Prostate gland (tissue), 2 donors: ENCODE data around the gene AP3D1. TPM values are rescaled to one million over a fixed set of nuclear protein-coding genes. Genes with fewer than 3 reads are reported as not detected.

ENCODE experiments used
- DNase-seq: peaks from one replicate; pipeline ENCODE4 v3.0.0-alpha.2; 2019; ENCODE audit warnings: low spot score
- H3K27ac ChIP-seq, 2 donors: fragments of 200-600 bp; sonication (generic); 2 replicates each; pipeline ENCODE4 v1.5.1; 2017 to 2019
- H3K27me3 ChIP-seq: fragments of 200-600 bp; sonication (generic); replicated peaks from 2 replicates; pipeline ENCODE4 v1.5.1; 2019; ENCODE audit not compliant: insufficient read depth
- H3K36me3 ChIP-seq, 2 donors: fragments of 200-600 bp; sonication (generic); 1 replicate in 1 of 2; 2 replicates in 1 of 2; pipeline versions ENCODE4 v1.5.1 to v1.8.1; 2017 to 2019
- H3K4me1 ChIP-seq: fragments of 200-600 bp; sonication (generic); replicated peaks from 2 replicates; pipeline ENCODE4 v1.5.1; 2019
- H3K4me3 ChIP-seq, 2 donors: fragments of 200-600 bp; sonication (generic); 2 replicates each; pipeline ENCODE4 v1.5.1; 2017 to 2019
- H3K9me3 ChIP-seq: fragments of 200-600 bp; sonication (generic); 2 replicates; pipeline ENCODE4 v1.5.1; 2017
- CTCF ChIP-seq, 4 experiments: fragments of 200-600 bp in 2 of 4; fragments of 450-650 bp in 2 of 4; sonication (generic) in 2 of 4; IDR thresholded peaks; 1 replicate in 3 of 4; 2 replicates in 1 of 4; pipeline ENCODE4 v1.5.1; 2016 to 2019; ENCODE audit warnings: antibody characterized with exemption in 4 of 4, mild to moderate bottlenecking in 2 of 4, moderate library complexity in 2 of 4
- POLR2A ChIP-seq: fragments of 450-650 bp; IDR thresholded peaks from one replicate; pipeline ENCODE4 v1.6.1; 2016; ENCODE audit warnings: antibody characterized with exemption, mild to moderate bottlenecking
- POLR2AphosphoS5 ChIP-seq: sonication (generic); formaldehyde crosslinking; IDR thresholded peaks from one replicate; pipeline ENCODE4 v1.6.1; 2017; ENCODE audit warnings: antibody characterized with exemption
- WGBS: methylation state at CpG from one replicate; pipeline ENCODE4 v1.1.5; 2018; 5-methylcytosine and 5-hydroxymethylcytosine counted together
- intact Hi-C: fragments of 100-400 bp; cut with DNase I; formaldehyde crosslinking; loops from one replicate; pipeline ENCODE4 v1.14.2; 2022
- total RNA-seq, 2 donors: library from RNA; depleted of rRNA; stranded (reverse); fragments of >200 nt; gene quantifications; one replicate each; pipeline ENCODE4 v1.1.0, GENCODE V29; 2016

Gene AP3D1
- total RNA-seq, 2 donors from 2014 or later: 115 to 178 TPM

- Histone ChIP-seq H3K4me1 (peaks cover 34% of the 10 kb centered on the region), H3K4me3 (no peak overlapping the region), H3K27me3 (no peaks in the 10 kb centered on the region), H3K9me3 (no peaks in the 10 kb centered on the region), H3K27ac (peak overlapping the region; percentile 99 to 100), H3K36me3 (no peaks in the 10 kb centered on the region)
- no peak for DNase-seq
- intact Hi-C loops: no loop called here
- 36% methylated on average over 5 of the region's 5 CpGs for WGBS
- TF ChIP-seq POLR2AphosphoS5 (no peak), POLR2A (no peak), CTCF (IDR thresholded peaks at IDR 0.05) (no peak)
These were observed 94.6 kb downstream of the AP3D1 start for GRCh38 chr19:2056837-2057192.

- H3K4me3 ChIP-seq: peak overlapping the region; percentile 20 to 35
- 1% methylated on average over 19 of the region's 22 CpGs for whole genome bisulfite sequencing
These were observed 95.2 kb downstream of the AP3D1 start for GRCh38 chr19:2055931-2056836.

DNA sequence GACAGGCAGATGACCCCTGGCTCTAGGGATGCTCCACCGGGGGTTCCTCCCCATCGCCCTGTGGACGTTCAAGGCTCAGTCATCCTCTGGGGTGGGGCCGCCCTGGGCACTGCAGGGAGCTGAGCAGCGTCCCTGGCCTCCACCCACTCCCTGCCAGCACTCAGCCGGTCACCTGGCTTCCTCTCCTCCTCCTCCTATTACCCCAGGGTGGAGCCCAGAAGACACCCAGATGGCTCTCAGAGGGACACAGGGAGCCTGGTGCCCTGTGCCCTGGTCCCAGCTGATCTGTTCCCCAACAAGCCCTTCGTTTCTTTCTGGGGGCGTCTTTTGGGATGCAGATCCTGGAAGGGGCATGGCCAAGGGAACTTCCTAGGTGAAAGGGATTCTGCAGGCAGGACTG, 96.6 kb downstream of the AP3D1 start:
- intact Hi-C loops: no loop called here
- Histone ChIP-seq H3K9me3 (no peaks in the 10 kb centered on the region), H3K27me3 (no peaks in the 10 kb centered on the region), H3K36me3 (no peaks in the 10 kb centered on the region), H3K27ac (peak overlapping the region; percentile 99 to 100), H3K4me1 (peaks cover 29% of the 10 kb centered on the region), H3K4me3 (no peak overlapping the region)
- no peak for DNase-seq
- TF ChIP-seq POLR2A: no peak
- WGBS: 72% methylated on average over 8 of the region's 8 CpGs

More at GRCh38 chr19:2055931-2056836, 95.2 kb downstream of the AP3D1 start:
- peak; percentile 62 for DNase-seq
- H3K27ac ChIP-seq: peak overlapping the region; percentile 99 to 100
- H3K36me3 ChIP-seq: no peaks in the 10 kb centered on the region
- no peaks in the 10 kb centered on the region for H3K9me3 ChIP-seq
- peak; percentile 65 for TF ChIP-seq POLR2AphosphoS5
- TF ChIP-seq POLR2A: peak; percentile 53
- no peak for TF ChIP-seq CTCF (IDR thresholded peaks at IDR 0.05)
- intact Hi-C loops: no loop called here
- peaks cover 37% of the 10 kb centered on the region for H3K4me1 ChIP-seq
- H3K27me3 ChIP-seq: no peaks in the 10 kb centered on the region

- peak; percentile 53 for DNase-seq
- Histone ChIP-seq H3K4me3 (no peak overlapping the region), H3K9me3 (no peaks in the 10 kb centered on the region), H3K36me3 (no peaks in the 10 kb centered on the region), H3K4me1 (peaks cover 26% of the 10 kb centered on the region), H3K27ac (peak overlapping the region; percentile 99 to 100), H3K27me3 (no peaks in the 10 kb centered on the region)
- WGBS: 74% methylated on average over 24 of the region's 24 CpGs
- intact Hi-C loops: no loop called here
- no peak for TF ChIP-seq CTCF (IDR thresholded peaks at IDR 0.05)
- peak; percentile 76 for TF ChIP-seq POLR2AphosphoS5
- TF ChIP-seq POLR2A: peak; percentile 24
These were observed 97.6 kb downstream of the AP3D1 start for GRCh38 chr19:2053601-2054389.
